Renal pelvis (tissue), 4 donors: ENCODE data around the gene PVALEF. TPM values are rescaled to one million over a fixed set of nuclear protein-coding genes. Genes with fewer than 3 reads are reported as not detected.

Experiments used
- DNase-seq: peaks from one replicate; pipeline ENCODE4 v3.0.0-alpha.2; 2013
- polyA plus RNA-seq, 3 donors: library from polyadenylated mRNA; unstranded; fragments of 120-200 nt; gene quantifications; one replicate each; pipeline ENCODE4 v1.2.1, GENCODE V29; 2013; ENCODE audit not compliant: insufficient read length in 3 of 3

PVALEF gene
- polyA plus RNA-seq, 3 donors: 0.09 to 0.90 (median 0.33) TPM

DNA sequence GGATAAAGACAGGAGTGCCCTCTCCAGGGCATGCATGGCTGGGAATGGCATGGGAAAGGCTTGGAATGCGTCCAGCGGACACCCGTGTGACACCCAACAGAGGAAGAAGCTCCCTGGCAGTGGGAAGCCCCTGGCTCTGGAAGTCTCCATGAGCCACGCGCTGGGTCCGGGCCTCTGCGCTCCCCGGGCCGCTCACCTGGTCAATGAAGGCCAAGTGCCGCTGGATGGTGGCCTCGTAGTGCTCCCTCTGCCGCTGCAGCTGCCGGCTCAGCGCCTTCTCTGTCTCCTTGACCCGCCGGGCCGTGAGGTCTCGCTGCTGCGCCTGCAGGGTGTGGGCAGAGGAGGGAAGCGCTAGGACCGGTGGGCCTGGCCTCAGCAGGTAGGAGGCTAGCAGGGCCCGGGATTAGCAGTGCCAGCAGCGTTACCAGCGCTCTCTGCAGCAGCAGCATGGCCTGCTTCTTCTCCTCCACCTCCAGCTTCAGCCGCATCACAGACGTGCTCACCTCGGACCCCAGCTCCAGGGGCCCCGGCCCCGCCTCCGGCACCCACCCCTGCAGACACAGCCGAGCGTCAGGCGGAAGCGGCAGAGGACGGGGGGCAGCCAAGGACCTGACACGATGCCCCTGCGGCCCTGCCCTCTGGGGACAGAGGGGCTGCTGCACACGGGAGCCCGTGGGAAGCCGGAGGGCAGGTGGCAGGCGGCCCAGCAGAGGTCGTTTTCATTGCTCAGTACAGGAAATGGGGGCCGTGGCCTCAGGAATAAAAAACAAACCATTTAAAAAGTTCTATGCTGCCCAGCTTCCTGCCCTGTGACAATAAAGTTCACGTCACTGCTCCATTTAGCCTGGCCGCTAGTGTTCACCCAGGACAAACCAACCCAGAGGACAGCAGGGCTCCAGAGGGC is 31.4 kb downstream of the PVALEF start:
- no peak for DNase-seq

GRCh38 chr17:81197409-81197795 is 32.1 kb downstream of the PVALEF start:
- no peak for DNase-seq

DNA sequence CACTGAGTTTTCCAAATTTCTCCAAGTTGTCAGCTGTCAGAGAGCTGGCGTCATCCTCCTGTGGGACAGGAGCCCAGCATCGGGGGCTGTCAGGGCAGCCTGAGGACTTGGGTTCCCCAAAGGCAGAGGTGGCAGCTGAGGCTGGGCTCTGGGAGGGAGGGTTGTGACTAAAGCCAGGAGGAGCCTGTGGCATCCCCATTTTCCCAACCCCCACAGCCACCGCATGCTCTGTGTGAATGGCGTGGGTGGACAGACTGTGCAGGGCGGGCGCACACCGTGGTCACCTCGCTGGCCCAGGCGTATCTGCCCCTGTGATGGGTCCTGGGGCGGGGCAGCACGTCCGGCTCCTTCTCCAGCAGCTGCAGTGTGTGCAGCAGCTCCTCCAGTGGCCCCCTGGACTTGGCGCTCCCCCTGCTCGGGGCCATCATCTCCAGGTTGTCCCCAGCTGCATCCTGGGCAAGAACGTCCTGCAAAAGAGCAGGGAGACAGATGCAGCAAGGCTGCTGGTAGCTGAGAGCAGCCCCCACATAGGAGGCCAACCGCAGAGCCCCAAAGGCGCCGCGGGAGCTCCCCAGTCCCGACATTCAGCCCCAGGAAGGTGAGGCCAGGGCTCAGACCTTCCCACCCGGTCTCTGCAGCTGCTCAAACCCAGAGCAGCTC is 32.7 kb downstream of the PVALEF start:
- no peak for DNase-seq

- no peak for DNase-seq
Observed at GRCh38 chr17:81198826-81199481, 33.6 kb downstream of the PVALEF start.

GRCh38 chr17:81199482-81199830 is 34.1 kb downstream of the PVALEF start:
- DNase-seq: no peak

- DNase-seq: no peak
Observed at GRCh38 chr17:81200201-81200600, 34.9 kb downstream of the PVALEF start.

DNA sequence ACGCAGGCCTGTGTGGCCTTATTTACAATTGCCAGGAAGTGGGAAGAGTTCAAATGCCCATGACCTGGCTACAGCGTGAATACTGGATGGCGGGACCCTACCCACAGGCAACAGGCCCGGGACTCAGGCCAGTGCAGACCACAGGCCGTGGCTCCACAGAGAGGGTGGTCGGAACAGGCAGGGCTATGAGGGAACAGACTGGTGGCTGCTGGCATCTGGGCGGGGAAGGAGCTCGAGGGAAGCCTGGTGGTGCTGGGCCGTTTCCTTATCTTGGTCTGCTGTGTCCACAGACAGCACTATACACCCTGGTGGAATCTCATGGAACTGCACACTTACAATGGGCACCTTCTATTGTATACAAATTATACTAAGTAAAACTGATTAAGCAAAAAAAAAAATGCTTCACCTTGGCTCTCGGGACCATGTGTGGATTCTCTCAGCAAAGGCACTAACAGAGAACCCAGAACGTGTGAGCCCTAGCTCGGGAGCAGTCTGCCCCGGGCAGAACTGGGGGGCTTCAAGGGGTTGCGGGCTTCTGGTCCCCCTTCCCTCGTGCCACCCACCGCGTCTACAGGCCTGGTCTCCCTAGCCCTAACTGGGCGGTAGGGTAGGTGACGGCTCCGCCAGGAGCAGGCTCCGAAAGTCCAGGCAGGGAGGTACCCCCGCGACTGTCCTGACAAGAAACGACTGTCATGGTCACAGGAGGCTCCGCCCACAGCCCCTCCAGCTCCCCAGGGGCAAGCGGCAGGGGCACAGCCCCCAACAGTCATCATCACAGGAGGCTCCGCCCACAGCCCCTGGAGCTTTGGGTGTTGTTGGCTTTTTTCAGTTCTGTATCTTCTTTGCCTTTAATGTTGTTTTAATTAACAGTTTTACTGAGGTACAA is 35.6 kb downstream of the PVALEF start:
- DNase-seq: peak; percentile 24

- no peak for DNase-seq
Observed at GRCh38 chr17:81202318-81202717, 37.0 kb downstream of the PVALEF start.

DNA sequence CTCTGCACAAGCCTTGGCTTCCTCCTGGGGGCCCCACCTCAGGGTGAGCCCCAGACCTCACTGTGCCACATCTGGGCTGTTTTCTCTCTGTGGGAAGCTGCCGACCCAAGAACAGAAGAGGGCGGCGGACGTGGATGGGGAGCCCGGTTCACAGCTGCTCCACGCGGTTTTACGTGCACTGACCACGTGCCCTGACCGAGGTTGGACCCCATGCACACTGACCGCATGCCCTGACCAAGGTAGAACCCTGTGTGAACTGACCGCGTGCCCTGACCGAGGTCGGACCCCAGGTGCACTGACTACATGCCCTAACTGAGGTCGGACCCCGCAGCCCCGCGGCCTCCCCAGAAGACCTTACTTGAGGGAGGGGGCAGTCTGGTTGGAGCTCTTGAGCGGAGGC is 37.8 kb downstream of the PVALEF start:
- no peak for DNase-seq

DNA sequence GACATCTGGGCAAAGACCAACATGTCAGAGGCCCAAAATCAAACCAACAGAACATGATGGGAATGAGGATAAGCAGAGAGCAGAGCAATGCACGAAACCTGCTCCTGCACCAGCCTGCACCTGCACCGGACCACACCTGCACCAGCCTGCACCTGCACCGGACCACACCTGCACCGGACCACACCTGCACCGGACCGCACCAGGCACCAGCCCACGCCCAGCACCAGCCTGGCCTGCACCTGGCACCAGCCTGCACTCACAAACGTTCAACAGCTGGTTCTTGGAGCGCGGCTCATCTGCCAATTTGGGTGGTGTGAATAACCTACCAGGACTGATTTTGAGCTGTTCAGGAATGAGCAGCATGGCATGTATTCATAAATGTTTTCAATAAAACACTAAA is 39.3 kb downstream of the PVALEF start:
- DNase-seq: no peak

GRCh38 chr17:81206166-81206565 is 40.9 kb downstream of the PVALEF start:
- no peak for DNase-seq

- DNase-seq: no peak
Observed at GRCh38 chr17:81206657-81207056, 41.4 kb downstream of the PVALEF start.

DNA sequence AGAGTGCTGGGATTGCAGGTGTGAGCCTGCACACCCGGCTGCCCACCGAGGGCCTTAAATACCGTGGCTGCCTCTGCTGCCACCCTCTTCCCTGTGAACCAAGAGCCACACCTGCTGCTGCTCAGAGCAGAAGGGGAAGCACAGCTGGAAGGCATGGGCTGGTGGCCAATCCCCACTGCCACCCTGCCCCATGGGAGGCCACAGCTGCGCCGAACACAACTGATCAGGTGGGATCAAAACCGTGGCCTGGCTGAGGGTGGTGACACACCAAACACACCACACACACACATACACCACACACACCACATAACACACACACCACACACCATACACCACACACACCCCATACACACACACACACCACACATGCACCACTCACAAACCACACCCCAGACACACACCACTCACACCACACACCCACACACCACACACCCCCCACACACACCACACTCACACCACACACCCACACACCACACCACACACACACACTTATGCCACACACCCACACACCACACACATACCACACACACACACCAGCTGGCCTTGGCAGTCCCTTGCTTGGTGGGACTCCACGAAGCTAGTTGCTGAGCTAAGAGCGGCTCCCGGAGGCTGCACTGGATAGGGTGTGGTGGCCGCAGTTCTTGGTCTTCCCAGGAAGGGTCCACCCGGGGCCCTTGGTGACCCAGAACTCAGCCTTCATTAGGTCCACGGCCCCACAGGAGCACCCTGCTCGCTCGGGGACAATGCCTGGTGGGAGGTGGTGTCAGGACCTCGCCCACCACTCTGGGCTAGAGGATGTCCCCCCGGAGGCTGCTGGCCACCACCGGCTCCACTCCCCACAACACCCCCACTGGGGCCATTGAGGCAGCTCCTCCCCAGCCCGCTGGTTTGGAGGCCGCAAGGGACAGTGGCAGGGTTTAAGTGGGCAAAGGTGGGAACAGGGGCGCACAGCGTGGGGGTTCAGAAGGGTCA is 42.6 kb downstream of the PVALEF start:
- no peak for DNase-seq

DNA sequence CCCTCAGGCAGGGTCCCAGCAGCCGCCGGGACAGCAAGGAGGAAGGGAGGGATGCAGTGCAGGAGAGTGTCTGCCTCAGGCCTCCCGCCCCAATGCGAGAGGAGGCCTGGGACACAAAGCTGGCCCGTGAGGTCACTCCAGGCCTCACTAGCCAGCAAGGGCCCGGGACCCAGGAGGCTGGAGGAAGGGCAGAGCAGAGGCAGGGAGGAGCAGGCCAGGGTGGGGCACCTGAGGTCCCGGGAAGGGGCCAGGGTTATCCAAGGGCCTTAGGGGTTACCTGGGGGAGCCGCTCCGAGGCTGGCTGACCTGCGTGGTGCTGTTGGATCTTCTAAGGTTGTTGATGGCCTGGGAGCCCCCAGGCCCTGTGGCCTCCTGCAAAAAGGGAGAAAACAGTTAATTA is 43.3 kb downstream of the PVALEF start:
- no peak for DNase-seq

- DNase-seq: no peak
Observed at GRCh38 chr17:81209141-81209540, 43.8 kb downstream of the PVALEF start.

- no peak for DNase-seq
Observed at GRCh38 chr17:81210466-81210865, 45.2 kb downstream of the PVALEF start.

DNA sequence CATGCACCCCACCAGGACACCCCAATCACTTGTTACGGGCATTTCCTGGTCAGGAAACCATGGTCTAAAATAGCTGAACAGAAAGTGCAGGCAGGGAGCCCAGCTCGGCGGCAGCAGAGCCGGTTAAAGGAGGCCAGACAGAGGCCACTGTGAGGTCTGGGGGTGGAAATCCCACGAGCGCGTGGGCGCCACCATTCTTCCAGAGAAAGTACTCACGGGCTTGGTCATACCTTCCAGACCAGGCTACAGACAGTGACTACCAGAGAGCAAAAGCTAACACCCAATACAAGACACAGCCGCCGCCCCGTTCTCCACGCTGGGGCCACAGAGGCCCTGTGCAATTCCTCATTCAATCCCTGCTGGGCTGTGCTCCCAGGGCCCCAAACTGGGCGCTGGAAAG is 45.6 kb downstream of the PVALEF start:
- no peak for DNase-seq

- no peak for DNase-seq
Observed at GRCh38 chr17:81212365-81212764, 47.1 kb downstream of the PVALEF start.

DNA sequence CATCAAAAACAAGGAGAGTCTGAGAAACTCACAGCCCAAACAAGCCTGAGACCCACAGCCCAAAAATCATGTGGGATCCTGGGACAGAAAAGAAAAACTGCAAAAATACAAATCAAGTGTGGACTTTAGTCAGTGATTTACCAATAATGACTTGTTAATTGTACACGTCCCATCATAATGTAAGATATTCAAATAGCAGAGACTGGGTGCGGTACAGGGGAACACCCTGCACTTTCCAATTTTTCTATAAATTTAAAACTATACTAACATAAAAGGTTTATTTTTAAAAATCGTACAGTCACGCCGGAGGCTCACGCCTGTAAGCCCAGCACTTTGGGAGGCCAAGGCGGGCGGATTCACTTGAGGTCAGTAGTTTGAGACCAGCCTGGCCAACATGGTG is 48.7 kb downstream of the PVALEF start:
- no peak for DNase-seq

DNA sequence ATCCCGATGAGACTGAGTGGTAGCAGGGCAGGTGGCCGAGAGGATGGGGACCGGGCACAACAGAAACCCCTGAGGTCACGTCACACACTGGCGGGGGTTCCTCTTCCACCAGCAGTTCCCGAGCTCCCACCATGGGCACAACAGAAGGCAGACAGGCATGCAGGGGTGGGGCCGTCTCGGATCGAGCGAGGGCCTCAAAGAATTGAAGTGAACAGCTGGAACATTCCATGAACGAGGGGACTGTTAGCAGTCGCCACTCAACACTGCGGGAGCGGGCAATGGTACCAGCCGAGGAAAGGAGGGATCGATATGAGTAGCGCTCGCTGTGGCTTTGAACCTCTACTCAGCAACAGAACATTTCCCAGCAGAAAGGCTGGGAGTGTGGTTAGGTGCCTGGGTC is 52.2 kb downstream of the PVALEF start:
- DNase-seq: no peak

DNA sequence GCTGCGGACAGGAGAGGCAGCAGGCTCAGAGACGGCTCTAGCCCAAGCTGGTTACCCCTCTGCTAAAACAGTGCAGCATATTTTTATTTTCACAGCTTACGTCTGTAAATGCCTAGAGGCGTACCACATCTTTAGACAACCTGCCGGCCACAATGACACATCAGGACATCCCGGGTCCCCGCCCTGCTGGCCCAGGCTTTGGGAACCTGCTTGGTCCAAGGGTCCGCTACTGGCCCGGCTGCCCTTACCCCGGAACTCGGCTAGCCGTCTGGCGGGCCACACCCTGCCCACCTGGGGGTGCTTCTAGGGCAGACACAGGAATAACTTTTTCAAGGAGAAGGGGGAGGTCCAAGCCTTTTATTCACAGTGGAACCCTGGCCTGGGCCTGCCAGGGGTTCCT is 53.2 kb downstream of the PVALEF start:
- DNase-seq: no peak
